GM23338 (cell line): ENCODE measurements around the gene SLX4IP.

Experiments used
- CTCF ChIP-seq, 2 experiments: fragments of 200-600 bp in 1 of 2; sonication (generic) in 1 of 2; conservative IDR thresholded peaks; 2 replicates each; pipeline versions ENCODE4 v1.5.1 to v1.6.1; 2016 to 2017; ENCODE audit warnings: antibody characterized with exemption in 2 of 2, low read depth in 2 of 2, mild to moderate bottlenecking in 2 of 2, moderate library complexity in 1 of 2
- EZH2 ChIP-seq: fragments of 200-600 bp; sonication (generic); IDR thresholded peaks from one replicate; pipeline ENCODE4 v1.8.0; 2017; ENCODE audit warnings: antibody characterized with exemption, mild to moderate bottlenecking, low read depth; ENCODE audit not compliant: unreplicated experiment
- JUNB ChIP-seq: IDR thresholded peaks from one replicate; pipeline ENCODE4 v1.6.1; 2016; ENCODE audit warnings: antibody characterized with exemption; ENCODE audit not compliant: unreplicated experiment
- POLR2AphosphoS5 ChIP-seq: IDR thresholded peaks from 2 replicates; pipeline ENCODE4 v1.6.1; 2016; ENCODE audit warnings: antibody characterized with exemption, low read depth
- REST ChIP-seq: IDR thresholded peaks from one replicate; pipeline ENCODE4 v1.6.1; 2018; ENCODE audit warnings: antibody characterized with exemption; ENCODE audit not compliant: unreplicated experiment
- TF ChIP-seq, protein P1 (sequence below): fragments of 250-450 bp; sonication (Bioruptor Pico); IDR thresholded peaks from 2 replicates; pipeline ENCODE4 v1.5.0; 2020; ENCODE audit warnings: mild to moderate bottlenecking, moderate library complexity

DNA sequence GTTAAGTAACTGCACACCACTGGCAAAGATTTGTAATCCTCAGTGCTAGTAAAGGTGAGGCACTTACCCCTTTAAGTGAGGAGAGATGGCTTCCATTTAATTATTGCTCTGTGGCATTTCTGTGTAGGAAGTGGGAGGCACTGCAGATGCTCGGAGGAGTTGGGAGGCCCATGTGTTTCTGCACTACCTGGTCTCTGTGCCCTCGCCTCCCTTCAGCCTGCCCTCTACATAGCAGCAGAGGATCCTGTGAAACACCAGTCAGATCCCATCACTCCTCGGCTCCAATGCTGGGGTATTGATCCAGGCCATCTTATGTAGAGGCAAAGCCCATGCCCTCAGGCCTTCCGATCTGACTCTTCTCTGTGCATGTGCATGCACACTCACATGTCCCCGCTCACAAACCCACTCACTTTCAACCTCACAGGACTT, 67.0 kb downstream of the SLX4IP start:
- TF ChIP-seq REST (no peak), CTCF (conservative IDR thresholded peaks at IDR 0.05; ENCODE audit: low read depth in 2 of 2) (no peak), EZH2 (no peak), POLR2AphosphoS5 (no peak), JUNB (no peak)
- TF ChIP-seq, protein P1, sequence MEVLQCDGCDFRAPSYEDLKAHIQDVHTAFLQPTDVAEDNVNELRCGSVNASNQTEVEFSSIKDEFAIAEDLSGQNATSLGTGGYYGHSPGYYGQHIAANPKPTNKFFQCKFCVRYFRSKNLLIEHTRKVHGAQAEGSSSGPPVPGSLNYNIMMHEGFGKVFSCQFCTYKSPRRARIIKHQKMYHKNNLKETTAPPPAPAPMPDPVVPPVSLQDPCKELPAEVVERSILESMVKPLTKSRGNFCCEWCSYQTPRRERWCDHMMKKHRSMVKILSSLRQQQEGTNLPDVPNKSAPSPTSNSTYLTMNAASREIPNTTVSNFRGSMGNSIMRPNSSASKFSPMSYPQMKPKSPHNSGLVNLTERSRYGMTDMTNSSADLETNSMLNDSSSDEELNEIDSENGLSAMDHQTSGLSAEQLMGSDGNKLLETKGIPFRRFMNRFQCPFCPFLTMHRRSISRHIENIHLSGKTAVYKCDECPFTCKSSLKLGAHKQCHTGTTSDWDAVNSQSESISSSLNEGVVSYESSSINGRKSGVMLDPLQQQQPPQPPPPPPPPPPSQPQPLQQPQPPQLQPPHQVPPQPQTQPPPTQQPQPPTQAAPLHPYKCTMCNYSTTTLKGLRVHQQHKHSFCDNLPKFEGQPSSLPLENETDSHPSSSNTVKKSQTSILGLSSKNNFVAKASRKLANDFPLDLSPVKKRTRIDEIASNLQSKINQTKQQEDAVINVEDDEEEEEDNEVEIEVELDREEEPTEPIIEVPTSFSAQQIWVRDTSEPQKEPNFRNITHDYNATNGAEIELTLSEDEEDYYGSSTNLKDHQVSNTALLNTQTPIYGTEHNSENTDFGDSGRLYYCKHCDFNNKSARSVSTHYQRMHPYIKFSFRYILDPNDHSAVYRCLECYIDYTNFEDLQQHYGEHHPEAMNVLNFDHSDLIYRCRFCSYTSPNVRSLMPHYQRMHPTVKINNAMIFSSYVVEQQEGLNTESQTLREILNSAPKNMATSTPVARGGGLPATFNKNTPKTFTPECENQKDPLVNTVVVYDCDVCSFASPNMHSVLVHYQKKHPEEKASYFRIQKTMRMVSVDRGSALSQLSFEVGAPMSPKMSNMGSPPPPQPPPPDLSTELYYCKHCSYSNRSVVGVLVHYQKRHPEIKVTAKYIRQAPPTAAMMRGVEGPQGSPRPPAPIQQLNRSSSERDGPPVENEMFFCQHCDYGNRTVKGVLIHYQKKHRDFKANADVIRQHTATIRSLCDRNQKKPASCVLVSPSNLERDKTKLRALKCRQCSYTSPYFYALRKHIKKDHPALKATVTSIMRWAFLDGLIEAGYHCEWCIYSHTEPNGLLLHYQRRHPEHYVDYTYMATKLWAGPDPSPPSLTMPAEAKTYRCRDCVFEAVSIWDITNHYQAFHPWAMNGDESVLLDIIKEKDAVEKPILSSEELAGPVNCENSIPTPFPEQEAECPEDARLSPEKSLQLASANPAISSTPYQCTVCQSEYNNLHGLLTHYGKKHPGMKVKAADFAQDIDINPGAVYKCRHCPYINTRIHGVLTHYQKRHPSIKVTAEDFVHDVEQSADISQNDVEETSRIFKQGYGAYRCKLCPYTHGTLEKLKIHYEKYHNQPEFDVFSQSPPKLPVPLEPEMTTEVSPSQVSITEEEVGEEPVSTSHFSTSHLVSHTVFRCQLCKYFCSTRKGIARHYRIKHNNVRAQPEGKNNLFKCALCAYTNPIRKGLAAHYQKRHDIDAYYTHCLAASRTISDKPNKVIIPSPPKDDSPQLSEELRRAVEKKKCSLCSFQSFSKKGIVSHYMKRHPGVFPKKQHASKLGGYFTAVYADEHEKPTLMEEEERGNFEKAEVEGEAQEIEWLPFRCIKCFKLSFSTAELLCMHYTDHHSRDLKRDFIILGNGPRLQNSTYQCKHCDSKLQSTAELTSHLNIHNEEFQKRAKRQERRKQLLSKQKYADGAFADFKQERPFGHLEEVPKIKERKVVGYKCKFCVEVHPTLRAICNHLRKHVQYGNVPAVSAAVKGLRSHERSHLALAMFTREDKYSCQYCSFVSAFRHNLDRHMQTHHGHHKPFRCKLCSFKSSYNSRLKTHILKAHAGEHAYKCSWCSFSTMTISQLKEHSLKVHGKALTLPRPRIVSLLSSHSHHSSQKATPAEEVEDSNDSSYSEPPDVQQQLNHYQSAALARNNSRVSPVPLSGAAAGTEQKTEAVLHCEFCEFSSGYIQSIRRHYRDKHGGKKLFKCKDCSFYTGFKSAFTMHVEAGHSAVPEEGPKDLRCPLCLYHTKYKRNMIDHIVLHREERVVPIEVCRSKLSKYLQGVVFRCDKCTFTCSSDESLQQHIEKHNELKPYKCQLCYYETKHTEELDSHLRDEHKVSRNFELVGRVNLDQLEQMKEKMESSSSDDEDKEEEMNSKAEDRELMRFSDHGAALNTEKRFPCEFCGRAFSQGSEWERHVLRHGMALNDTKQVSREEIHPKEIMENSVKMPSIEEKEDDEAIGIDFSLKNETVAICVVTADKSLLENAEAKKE (CRISPR knock-in tag) = no peak
